Measurements from ENCODE around the gene ELAVL2. TPM values are rescaled to one million over a fixed set of nuclear protein-coding genes. Genes with fewer than 3 reads are reported as not detected.

Gene ELAVL2
- total RNA-seq, 1 experiment from 2014 or later = 16.3 TPM

GRCh38 chr9:23721466-23721865, 104.6 kb downstream of the ELAVL2 start:
- POLR2A ChIA-PET (ENCODE audit: unreplicated experiment) = no interaction called here
- CTCF ChIA-PET = interaction anchor here (0.6 kb wide), 1 partner anchor 19 kb away, joined by 6 read pairs; no protein-coding TSS in a partner anchor
- H4K20me1 ChIP-seq (ENCODE audit: low read length) = no peaks in the 10 kb centered on the region
- no peak overlapping the region for H2AFZ ChIP-seq (ENCODE audit: low read length)
- no peaks in the 10 kb centered on the region for H3F3A ChIP-seq (ENCODE audit: low read length, unreplicated experiment)
- no peak overlapping the region for H3K4me3 ChIP-seq (ENCODE audit: low read length)
- no TSS peak for BruUV-seq (replicated peaks)
- H3K9ac ChIP-seq (ENCODE audit: low read length) = no peak overlapping the region
- H3K79me2 ChIP-seq (ENCODE audit: low read length) = peaks cover 39% of the 10 kb centered on the region
- H3K27me3 ChIP-seq (ENCODE audit: low read length) = no peaks in the 10 kb centered on the region
- no peak overlapping the region for H3K4me2 ChIP-seq (ENCODE audit: low read length)
- no peak for DNase-seq
- H3K4me1 ChIP-seq (ENCODE audit: insufficient read depth, low read length) = peaks cover 14% of the 10 kb centered on the region
- no peak for TF ChIP-seq EZH2 (IDR thresholded peaks at IDR 0.05; ENCODE audit: low read length, unreplicated experiment)
- TF ChIP-seq EZH2phosphoT487 (IDR thresholded peaks at IDR 0.05; ENCODE audit: borderline replicate concordance, low read length) = no peak
- no peak for TF ChIP-seq CTCF (conservative IDR thresholded peaks at IDR 0.05; ENCODE audit: low read depth, low read length)
- no peaks in the 10 kb centered on the region for H3K36me3 ChIP-seq (ENCODE audit: low read depth, low read length)
- intact Hi-C loops (cut with micrococcal nuclease) = no loop called here
- no peaks in the 10 kb centered on the region for H3K9me2 ChIP-seq (replicated peaks; ENCODE audit: low read length)
- ATAC-seq = no peak
- no peaks in the 10 kb centered on the region for H3K9me3 ChIP-seq (ENCODE audit: low read length)
- H3K27ac ChIP-seq (ENCODE audit: low read length) = no peak overlapping the region

GRCh38 chr9:23717505-23717904, 108.5 kb downstream of the ELAVL2 start:
- no peak overlapping the region for H3K9ac ChIP-seq (ENCODE audit: low read length)
- 0 out of 2 replicates have a peak overlapping the region, but pooled peaks have one; percentile 16 for H3K27ac ChIP-seq (ENCODE audit: low read length)
- H3K4me2 ChIP-seq (ENCODE audit: low read length) = 0 out of 2 replicates have a peak overlapping the region, but pooled peaks have one; percentile 23
- ChIA-PET CTCF (interaction anchor here (0.6 kb wide), 2 partner anchors 11 to 1248 kb away, joined by 3 read pairs; no protein-coding TSS in a partner anchor), POLR2A (ENCODE audit: unreplicated experiment) (no interaction called here)
- no peak overlapping the region for H2AFZ ChIP-seq (ENCODE audit: low read length)
- H3K27me3 ChIP-seq (ENCODE audit: low read length) = no peaks in the 10 kb centered on the region
- H3K9me3 ChIP-seq (ENCODE audit: low read length) = no peaks in the 10 kb centered on the region
- DNase-seq (peak; percentile 77), ATAC-seq (peak; percentile 97)
- no peaks in the 10 kb centered on the region for H3F3A ChIP-seq (ENCODE audit: low read length, unreplicated experiment)
- intact Hi-C loops (cut with micrococcal nuclease) = loop anchor here (2.0 kb wide), 1 partner anchor 109 kb away; the partner anchor contains the start of gene ELAVL2
- no peaks in the 10 kb centered on the region for H3K36me3 ChIP-seq (ENCODE audit: low read depth, low read length)
- peaks cover 14% of the 10 kb centered on the region for H3K4me1 ChIP-seq (ENCODE audit: insufficient read depth, low read length)
- TF ChIP-seq EZH2phosphoT487 (IDR thresholded peaks at IDR 0.05; ENCODE audit: borderline replicate concordance, low read length) (peak; percentile 60; the same call in 1 of the 2 replicates), EZH2 (IDR thresholded peaks at IDR 0.05; ENCODE audit: low read length, unreplicated experiment) (no peak)
- H3K9me2 ChIP-seq (replicated peaks; ENCODE audit: low read length) = no peaks in the 10 kb centered on the region
- H4K20me1 ChIP-seq (ENCODE audit: low read length) = no peaks in the 10 kb centered on the region
- H3K79me2 ChIP-seq (ENCODE audit: low read length) = peaks cover 34% of the 10 kb centered on the region; the same call in 1 of the 2 replicates
- H3K4me3 ChIP-seq (ENCODE audit: low read length) = no peak overlapping the region
- BruUV-seq (replicated peaks) = no TSS peak

- no peak overlapping the region for H3K4me2 ChIP-seq (ENCODE audit: low read length)
- DNase-seq = no peak
- H3K9me3 ChIP-seq (ENCODE audit: low read length) = no peaks in the 10 kb centered on the region
- no peaks in the 10 kb centered on the region for H3K27me3 ChIP-seq (ENCODE audit: low read length)
- no peak overlapping the region for H3K4me3 ChIP-seq (ENCODE audit: low read length)
- H3F3A ChIP-seq (ENCODE audit: low read length, unreplicated experiment) = no peaks in the 10 kb centered on the region
- no peak overlapping the region for H2AFZ ChIP-seq (ENCODE audit: low read length)
- intact Hi-C loops (cut with micrococcal nuclease) = loop anchor here (10.0 kb wide), 2 partner anchors 362 to 1182 kb away; no protein-coding TSS in a partner anchor
- BruUV-seq (replicated peaks) = no TSS peak
- POLR2A ChIA-PET (ENCODE audit: unreplicated experiment) = no interaction called here
- TF ChIP-seq CTCF (conservative IDR thresholded peaks at IDR 0.05; ENCODE audit: low read depth, low read length) (no peak), EZH2 (IDR thresholded peaks at IDR 0.05; ENCODE audit: low read length, unreplicated experiment) (no peak), EZH2phosphoT487 (IDR thresholded peaks at IDR 0.05; ENCODE audit: borderline replicate concordance, low read length) (no peak)
- CTCF ChIA-PET = no interaction called here
- ATAC-seq = no peak
- H3K4me1 ChIP-seq (ENCODE audit: insufficient read depth, low read length) = peaks cover 15% of the 10 kb centered on the region
- H3K9me2 ChIP-seq (replicated peaks; ENCODE audit: low read length) = no peaks in the 10 kb centered on the region
- no peak overlapping the region for H3K9ac ChIP-seq (ENCODE audit: low read length)
- H4K20me1 ChIP-seq (ENCODE audit: low read length) = no peaks in the 10 kb centered on the region
- no peak overlapping the region for H3K27ac ChIP-seq (ENCODE audit: low read length)
- no peaks in the 10 kb centered on the region; the same call in 1 of the 2 replicates for H3K79me2 ChIP-seq (ENCODE audit: low read length)
- no peaks in the 10 kb centered on the region for H3K36me3 ChIP-seq (ENCODE audit: low read depth, low read length)
Measured at GRCh38 chr9:23707249-23707648, 118.8 kb downstream of the ELAVL2 start.

All from PC-3 (cell line).